SKM-1 (cell line): ENCODE data around the gene TAF6L.
"Not testable (repeated sequence)": the region's sequence is repeated elsewhere in the genome, so short reads cannot be mapped to it uniquely, and the experiment has no call there.

Experiments used
- DNase-seq: peaks from one replicate; lab custom pipeline; 2025; ENCODE audit not compliant: unreplicated experiment; lab: John Stamatoyannopoulos, UW

TAF6L gene

DNA sequence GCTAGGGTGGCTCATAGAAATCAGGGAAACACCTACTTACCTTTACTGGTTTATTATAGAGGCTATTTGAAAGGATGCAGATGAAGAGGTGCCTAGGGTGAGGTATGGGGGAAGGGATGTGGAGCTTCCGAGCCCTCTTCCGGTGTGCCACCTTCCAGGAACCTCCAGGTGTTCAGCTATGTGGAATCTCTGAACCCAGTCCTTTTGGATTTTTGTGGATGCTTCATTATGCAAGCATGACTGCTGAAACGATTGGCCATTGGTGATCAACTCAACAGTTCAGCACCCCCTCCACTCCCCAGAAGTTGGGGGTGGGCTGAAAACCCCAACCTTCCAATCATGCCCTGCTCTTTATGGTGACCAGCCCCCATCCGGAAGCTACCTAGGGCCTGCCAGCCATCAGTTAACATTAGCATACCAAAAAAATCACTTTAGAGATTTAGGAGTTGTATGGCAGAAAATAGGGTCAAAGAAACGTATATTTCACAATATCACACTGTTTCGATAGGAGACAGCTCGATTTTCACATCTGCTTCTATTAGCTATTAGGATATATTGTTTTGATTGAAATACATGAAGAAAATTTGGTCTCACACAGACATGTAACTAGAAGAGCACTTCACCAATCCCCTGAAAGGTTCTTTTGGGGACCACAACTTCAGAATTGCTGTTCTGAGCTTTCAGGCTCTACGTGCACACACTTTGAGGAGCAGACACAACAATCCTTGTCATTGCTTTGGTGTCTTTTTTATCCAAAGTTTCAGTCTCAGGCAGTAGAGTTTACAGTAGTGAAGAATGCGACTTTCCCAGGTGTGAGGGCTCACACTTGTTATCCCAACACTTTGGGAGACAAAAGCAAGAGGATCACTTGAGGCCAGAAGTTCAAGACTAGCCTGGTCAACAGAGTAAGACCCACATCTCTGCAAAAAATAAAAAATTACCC lies 13.1 kb upstream of the TAF6L start:
- DNase-seq = no peak

DNA sequence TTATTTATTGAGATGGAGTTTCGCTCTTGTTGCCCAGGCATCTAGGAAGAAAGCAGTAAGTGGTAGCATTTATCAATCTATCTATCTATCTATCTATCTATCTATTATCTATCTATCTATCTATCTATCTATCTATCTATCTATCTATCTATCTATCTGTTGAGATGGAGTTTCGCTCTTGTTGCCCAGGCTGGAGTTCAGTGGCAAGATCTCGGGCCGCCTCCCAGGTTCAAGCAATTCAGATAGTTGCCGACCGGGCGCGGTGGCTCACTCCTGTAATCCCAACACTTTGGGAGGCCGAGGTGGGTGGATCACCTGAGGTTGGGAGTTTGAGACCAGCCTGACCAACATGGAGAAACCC lies 10.3 kb upstream of the TAF6L start:
- DNase-seq = not testable (repeated sequence)

DNA sequence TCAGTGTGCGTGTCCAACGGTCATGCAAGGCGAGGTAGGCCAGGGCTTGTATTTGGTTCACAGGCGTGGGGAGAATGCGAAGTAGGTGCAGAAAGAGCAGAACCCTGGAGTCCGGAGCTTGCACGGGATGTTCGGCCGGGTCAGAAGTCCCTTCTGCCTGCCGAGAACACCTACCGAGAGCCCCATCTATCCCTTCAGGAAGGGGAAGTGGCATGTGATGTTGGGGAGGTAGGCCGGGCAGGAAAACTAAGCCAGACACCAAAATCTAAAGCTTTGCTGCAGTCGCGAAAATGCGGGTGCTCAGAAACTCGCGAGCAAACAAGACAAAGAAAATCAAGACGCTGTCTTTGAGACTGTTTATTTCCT lies 435 bp upstream of the TAF6L start:
- DNase-seq = no peak

DNA sequence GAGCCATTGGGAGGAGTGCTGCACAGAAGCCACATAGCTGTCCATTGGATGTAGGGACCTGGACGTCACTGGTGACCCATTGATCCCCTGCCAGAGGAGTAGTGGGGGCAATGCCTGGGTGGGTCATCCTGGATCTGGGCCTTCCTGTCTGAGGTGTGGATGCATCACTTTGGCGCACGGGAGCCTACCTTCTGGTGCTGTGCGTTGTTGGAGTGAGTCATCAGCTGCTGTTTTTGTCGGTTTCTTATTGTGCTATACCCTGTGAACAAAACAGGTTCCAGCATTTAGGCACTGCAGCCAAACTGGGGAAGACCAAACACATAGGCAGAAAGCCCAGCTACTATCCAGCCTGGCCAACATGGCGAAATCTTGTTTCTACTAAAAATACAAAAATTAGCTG lies 3.2 kb downstream of the TAF6L start:
- no peak for DNase-seq

- no peak for DNase-seq
Observed at GRCh38 chr11:62775646-62776045, 4.5 kb downstream of the TAF6L start.

GRCh38 chr11:62777389-62777788 lies 6.2 kb downstream of the TAF6L start:
- DNase-seq = no peak

DNA sequence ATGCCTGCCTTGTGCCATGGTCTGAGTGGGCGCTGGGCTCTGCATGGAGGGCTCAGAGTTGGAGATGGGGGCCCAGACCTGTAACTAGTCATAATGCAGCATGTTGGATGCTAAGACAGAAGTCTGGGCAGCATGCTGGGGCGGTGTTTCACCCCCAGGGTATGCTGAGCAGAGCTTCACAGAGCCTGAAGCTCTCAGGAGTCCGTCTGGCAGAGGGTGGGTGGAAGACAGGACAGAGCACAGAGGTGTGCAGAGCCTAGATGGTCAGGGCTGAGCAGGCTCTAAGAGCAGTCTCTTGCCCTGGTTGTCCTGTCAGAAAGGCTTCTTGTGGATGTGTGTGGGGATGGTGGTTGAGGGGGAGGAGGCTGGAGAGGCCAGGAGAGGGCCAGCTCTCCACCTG lies 7.2 kb downstream of the TAF6L start:
- DNase-seq = no peak

GRCh38 chr11:62782753-62783152 lies 11.6 kb downstream of the TAF6L start:
- no peak for DNase-seq

DNA sequence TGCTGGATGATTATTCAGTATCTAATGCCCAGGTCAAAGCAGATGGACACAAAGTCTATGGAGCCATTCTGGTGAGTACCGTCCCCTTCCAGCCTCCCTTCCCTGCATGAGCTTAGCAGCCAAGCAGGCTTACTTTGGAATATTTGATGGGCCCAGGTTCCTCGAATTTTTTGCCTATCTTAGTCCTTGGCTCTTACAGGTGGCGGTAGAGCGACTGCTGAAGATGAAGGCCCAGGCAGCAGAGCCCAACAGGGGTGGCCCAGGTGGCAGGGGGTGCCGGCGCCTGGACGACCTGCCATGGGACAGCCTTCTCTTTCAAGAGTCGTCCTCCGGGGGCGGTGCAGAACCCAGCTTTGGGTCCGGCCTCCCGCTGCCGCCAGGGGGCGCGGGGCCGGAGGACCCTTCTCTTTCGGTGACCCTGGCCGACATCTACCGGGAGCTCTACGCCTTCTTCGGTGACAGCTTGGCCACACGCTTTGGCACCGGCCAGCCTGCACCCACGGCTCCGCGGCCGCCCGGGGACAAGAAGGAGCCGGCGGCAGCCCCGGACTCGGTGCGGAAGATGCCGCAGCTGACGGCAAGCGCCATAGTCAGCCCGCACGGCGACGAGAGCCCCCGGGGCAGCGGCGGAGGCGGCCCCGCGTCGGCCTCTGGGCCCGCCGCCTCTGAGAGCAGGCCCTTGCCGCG lies 15.3 kb downstream of the TAF6L start:
- DNase-seq = peak; percentile 66

GRCh38 chr11:62787005-62787759 lies 16.0 kb downstream of the TAF6L start, which contains the start of gene TMEM179B:
Gene TMEM179B (plus strand): TSS chr11:62787402. CDS start chr11:62787432, 30 bp downstream.
- peak; percentile 97 for DNase-seq

GRCh38 chr11:62788991-62789390 lies 17.8 kb downstream of the TAF6L start:
- DNase-seq = no peak

DNA sequence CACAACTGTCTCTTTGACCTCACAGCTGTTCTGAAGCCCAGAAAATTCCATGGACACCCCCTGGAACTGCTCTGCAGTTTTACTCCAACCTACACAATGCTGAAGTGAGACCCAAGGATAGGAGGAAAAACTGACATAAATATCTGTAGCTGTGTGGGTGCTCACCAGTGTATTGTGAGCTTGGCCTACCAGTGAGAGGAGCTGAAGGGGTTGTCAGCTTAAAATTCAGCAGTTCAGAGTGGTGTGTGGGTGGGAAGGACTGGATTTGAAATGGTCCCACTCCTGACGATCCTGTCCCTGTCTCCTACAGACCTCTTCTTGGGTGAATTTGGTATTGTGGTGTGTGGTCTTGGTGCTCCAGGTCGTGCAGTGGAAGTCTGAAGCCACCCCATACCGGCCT lies 18.4 kb downstream of the TAF6L start:
- DNase-seq = no peak

- DNase-seq = peak; percentile 56
Observed at GRCh38 chr11:62791501-62792201, 20.5 kb downstream of the TAF6L start, which contains the start of gene TMEM223. Gene TMEM223 (minus strand): TSS chr11:62792006. CDS start chr11:62791994, 12 bp downstream.

DNA sequence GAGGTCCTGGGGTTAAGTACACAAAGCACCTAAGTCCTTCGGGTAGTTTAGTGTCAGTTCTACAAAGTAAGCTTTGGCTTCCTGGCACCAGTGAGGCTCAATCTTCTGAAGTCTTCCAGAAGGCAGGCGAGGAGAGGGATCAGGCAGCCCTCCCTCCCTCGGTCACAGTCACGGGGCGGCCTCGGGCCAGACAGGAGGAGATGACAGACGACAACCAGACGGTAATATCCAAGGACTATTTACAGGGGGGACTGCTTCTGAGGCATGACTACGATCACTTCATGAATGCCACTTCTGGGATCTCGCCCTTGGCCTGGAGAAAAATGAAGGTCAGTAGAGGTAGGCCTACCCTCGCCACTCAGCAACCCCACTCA lies 21.0 kb downstream of the TAF6L start:
- DNase-seq = no peak

- no peak for DNase-seq
Observed at GRCh38 chr11:62794201-62794775, 23.1 kb downstream of the TAF6L start.

GRCh38 chr11:62796281-62796680 lies 25.1 kb downstream of the TAF6L start:
- no peak for DNase-seq

DNA sequence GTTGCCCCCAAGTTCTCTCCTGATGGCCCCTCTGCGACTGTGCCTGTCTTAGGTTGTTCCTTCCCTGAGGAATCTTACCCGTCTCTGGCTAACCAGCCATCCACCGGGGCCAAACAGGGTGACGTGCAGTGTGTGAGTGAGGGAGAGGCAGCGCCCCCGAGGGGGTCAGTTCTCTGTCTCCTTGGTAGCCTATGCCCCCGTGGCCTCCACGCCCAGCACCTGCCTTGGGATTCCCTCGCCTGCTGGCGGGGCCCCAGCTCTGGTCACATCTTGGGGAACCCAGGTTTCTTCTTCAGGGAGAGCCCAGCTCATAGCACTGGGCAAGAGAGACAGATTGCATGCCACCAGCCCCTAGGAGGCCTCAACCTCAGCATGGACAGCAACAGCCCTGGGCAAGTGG lies 28.3 kb downstream of the TAF6L start:
- no peak for DNase-seq

- no peak for DNase-seq
Observed at GRCh38 chr11:62801071-62801470, 29.9 kb downstream of the TAF6L start.

- no peak for DNase-seq
Observed at GRCh38 chr11:62804310-62805075, 33.3 kb downstream of the TAF6L start.
